Fibroblast of pulmonary artery (primary cell): ENCODE data around the gene CTSK.
"Not testable (repeated sequence)": the region's sequence is repeated elsewhere in the genome, so short reads cannot be mapped to it uniquely, and the experiment has no call there.

ENCODE experiments used
- DNase-seq: peaks from one replicate; pipeline ENCODE4 v3.0.0-alpha.2; 2010; ENCODE audit warnings: low read depth
- H3K4me3 ChIP-seq: replicated peaks from 2 replicates; pipeline ENCODE4 v1.5.1; 2011; ENCODE audit warnings: low read depth, mild to moderate bottlenecking, control low read depth, low read length, moderate library complexity
- TF ChIP-seq, protein P1 (sequence below): IDR thresholded peaks from 2 replicates; pipeline ENCODE4 v1.5.1; 2011; ENCODE audit warnings: mild to moderate bottlenecking, control low read depth, low read length, inconsistent platforms; ENCODE audit errors: missing control alignments

The CTSK gene

DNA sequence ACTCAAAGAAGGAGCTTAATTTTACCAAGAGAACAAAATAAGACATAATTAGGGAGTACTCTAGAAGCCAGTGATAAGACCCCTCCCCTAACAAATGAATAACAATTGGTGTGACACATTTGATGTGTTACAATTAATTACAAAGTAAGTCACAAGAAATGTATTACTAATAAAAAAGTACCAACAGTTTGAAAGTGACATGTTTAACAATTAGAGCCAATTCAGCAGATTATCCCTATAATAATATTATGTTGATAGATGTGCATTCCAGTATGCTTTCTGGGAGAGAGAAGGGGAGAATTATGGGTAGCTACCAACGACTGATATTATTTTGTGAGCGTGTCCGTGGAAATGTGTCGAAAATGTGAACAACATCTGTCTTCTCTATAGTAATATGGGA, 19.1 kb downstream of the CTSK start:
- TF ChIP-seq, protein P1, sequence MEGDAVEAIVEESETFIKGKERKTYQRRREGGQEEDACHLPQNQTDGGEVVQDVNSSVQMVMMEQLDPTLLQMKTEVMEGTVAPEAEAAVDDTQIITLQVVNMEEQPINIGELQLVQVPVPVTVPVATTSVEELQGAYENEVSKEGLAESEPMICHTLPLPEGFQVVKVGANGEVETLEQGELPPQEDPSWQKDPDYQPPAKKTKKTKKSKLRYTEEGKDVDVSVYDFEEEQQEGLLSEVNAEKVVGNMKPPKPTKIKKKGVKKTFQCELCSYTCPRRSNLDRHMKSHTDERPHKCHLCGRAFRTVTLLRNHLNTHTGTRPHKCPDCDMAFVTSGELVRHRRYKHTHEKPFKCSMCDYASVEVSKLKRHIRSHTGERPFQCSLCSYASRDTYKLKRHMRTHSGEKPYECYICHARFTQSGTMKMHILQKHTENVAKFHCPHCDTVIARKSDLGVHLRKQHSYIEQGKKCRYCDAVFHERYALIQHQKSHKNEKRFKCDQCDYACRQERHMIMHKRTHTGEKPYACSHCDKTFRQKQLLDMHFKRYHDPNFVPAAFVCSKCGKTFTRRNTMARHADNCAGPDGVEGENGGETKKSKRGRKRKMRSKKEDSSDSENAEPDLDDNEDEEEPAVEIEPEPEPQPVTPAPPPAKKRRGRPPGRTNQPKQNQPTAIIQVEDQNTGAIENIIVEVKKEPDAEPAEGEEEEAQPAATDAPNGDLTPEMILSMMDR, result no peak
- DNase-seq, result no peak
- no peak overlapping the region for H3K4me3 ChIP-seq

DNA sequence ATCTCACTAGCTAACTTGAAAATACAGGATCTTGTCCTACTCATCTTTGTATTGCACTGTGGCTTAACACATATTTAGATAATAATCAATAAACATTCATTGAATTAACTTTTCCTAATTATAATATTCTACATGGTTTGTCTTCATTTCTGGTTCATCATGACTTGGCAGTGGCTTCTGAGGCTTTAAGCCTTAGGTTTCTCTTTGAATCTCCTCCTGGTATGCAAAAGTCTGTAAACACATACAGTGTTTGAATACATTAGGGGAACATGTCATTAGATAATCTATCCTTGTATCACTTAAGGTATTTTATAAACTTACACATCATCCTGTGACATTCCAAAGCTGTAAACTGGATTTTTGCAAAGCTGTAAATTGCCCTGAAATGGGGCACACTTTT, 20.6 kb downstream of the CTSK start:
- TF ChIP-seq, protein P1, result no peak
- H3K4me3 ChIP-seq, result no peak overlapping the region
- DNase-seq, result no peak

DNA sequence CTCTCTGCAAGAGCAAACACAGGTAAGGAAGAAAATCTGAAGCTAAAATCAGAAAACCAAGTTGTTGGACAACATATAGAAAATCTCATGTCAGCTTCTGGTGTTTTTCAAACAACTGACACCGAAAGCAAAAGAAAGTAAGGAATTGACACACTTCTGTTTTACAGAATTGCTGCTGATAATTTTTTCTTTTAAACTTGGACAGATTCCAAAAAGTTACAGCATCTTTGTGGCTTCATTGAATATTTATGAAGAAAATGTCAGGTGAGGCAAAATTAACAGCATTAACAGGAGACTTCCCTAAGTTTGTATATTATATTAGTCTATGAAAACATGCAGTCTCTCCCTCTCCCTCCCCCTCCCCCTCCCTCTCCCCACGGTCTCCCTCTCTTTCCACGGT, 27.6 kb downstream of the CTSK start:
- TF ChIP-seq, protein P1, result no peak
- no peak for DNase-seq
- no peak overlapping the region for H3K4me3 ChIP-seq

DNA sequence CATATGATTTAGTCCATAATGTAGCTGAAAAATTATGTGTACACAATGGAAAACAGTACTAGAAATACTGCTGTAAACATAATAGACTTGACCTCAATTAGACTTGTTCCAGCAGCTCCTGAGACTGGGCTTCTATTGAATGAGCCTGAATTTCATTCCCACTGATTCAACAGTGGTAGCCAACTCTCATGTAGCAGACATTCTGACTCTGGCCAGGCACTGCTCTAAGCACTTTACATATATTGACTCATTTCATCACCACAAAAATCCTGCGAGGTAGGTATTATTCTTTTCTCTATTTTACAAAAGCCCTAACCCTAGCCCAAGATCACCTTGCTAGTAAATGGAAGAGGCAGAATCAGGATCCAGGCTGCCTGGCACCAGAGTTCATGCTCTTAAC, 29.7 kb downstream of the CTSK start:
- DNase-seq, result no peak
- TF ChIP-seq, protein P1, result no peak
- H3K4me3 ChIP-seq, result no peak overlapping the region

DNA sequence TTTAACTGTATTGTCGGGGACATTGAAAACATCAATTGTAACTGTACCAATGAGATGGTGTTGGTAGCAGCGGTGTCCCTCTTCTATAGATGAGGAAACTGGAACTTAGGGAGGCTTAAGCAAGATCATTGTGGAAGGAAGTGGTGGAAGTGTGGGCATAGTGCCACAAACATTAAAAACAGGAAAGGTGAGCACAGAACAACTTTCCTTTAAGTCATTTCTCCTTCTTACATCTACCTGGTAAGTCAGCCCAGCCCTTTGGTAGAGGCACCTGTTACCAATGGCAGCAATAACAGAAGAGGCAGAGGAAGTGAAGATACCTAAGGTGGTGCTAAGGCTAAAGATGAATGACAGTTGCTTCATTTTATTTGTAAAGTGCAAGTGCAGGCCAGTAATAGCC, 30.5 kb downstream of the CTSK start:
- no peak for DNase-seq
- TF ChIP-seq, protein P1, result no peak
- H3K4me3 ChIP-seq, result no peak overlapping the region

DNA sequence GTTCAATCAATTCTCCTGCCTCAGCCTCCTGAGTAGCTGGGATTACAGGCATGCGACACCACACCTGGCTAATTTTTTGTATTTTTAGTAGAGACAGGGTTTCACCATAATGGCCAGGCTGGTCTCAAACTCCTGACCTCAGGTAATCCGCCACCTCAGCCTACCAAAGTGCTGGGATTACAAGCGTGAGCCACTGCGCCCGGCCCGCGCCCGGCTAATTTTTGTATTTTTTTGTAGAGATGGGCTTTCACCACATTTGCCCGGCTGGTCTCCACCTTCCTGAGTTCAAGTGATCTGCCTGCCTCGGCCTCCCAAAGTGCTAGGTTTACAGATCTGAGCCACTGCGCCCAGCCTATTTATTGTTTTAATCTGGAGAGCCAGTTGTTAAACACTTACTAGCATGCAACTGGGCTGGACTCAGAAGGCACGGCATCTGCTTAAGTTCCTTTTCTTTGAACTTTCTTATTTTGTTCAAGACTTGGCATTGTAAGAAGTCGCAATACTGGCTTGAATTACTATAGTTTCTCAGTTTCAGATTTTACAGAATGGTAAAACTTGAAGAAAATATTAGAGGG, 32.0 kb downstream of the CTSK start:
- not testable (repeated sequence) for H3K4me3 ChIP-seq, DNase-seq

DNA sequence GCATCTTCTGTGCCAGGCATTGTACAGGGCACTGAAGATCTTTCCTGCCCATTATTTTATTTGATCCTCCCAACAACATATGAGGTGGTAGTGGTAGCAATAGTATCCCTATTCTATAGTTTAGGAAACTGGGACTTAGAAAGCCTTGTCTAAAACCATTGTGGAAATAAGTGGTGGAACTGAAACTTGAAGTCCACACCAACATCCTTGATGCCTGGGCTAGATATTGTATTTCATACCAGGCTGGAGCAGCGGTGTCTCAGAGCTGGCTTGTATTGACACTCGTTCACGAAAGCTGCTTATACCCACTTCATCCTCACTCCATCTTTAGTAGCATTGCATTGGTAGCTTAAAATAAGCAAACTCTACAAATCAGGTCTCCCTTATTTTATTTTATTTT, 32.8 kb downstream of the CTSK start:
- TF ChIP-seq, protein P1, result no peak
- no peak for DNase-seq
- H3K4me3 ChIP-seq, result no peak overlapping the region

DNA sequence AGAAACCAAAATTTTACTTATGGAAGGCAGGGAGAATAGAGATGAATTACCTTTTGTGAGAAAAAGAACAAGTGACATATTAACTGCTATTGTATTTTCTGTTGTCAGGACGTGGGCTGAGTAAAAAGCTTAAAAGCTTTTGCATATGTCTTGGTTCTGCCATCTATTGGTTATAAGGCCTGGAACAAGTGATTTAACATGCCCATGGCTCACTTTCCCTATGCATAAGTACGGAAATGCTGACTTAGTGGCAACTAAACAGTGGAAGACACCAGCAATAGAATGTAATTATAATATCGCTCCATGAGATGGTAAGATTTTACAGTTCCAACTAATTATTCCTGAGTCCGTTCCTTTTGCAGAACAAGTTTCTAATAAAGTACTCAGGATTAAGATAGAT, 35.7 kb downstream of the CTSK start:
- H3K4me3 ChIP-seq, result no peak overlapping the region
- no peak for DNase-seq
- TF ChIP-seq, protein P1, result no peak

DNA sequence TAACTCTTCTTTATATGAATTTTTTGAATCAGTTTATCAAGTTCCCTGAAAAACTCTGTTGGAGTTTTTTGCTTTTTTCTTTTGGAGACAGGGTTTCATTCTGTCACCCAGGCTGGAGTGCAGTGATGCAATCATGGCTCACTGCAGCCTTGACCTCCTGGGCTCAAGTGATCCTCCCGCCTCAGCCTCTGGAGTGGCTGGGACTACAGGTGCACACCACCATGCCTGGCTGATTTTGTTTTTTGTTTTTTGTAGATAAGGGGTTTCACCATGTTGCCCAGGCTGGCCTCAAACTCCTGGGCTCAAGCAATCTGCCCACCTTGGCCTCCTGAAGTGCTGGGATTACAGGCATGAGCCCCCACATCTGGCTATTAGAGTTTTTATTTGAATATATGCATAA, 40.4 kb downstream of the CTSK start:
- DNase-seq, H3K4me3 ChIP-seq: not testable (repeated sequence)

DNA sequence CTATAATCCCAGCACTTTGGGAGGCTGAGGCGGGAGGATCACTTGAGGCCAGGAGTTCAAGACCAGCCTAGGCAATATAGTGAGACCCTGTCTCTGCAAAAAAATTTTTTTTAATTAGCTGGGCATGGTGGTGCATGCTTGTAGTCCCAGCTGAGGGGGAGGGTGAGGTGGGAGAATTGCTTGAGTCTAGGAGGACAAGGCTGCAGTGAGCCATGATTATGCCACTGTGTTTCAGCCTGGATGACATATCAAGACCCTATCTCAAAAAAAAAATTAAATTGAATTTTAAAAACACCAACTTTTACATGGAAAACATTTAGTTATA, 42.1 kb downstream of the CTSK start:
- not testable (repeated sequence) for DNase-seq, H3K4me3 ChIP-seq
